ENCODE data around the gene NPRL2.

GRCh38 chr3:50330330-50330729 lies 20.2 kb downstream of the NPRL2 start:
- TF ChIP-seq CTCF (IDR thresholded peaks at IDR 0.05 in 2 of 3, conservative IDR thresholded peaks at IDR 0.05 in 1 of 3; ENCODE audit: borderline replicate concordance in 1 of 3, insufficient read depth in 1 of 3, low read depth in 2 of 3, low read length in 2 of 3), result no peak
- no peak for TF ChIP-seq EGR1 (IDR thresholded peaks at IDR 0.05; ENCODE audit: low read depth)
- TF ChIP-seq TCF7L2 (IDR thresholded peaks at IDR 0.05; ENCODE audit: borderline replicate concordance, extremely low read depth, insufficient read depth, insufficient read length), result no peak
- TF ChIP-seq EZH2 (IDR thresholded peaks at IDR 0.05), result no peak
- no peak for TF ChIP-seq POLR2A (IDR thresholded peaks at IDR 0.05; ENCODE audit: borderline replicate concordance, extremely low read depth, insufficient read depth, insufficient read length)
- no peak for TF ChIP-seq ELF1 (IDR thresholded peaks at IDR 0.05; ENCODE audit: borderline replicate concordance, low read depth)
- no peak for TF ChIP-seq REST (IDR thresholded peaks at IDR 0.05; ENCODE audit: low read depth)
- no peak for TF ChIP-seq MAX (IDR thresholded peaks at IDR 0.05)
- no peak for TF ChIP-seq RAD21 (IDR thresholded peaks at IDR 0.05; ENCODE audit: low read depth)
- TF ChIP-seq EZH2phosphoT487 (IDR thresholded peaks at IDR 0.05; ENCODE audit: borderline replicate concordance), result no peak
